DND-41 (cell line): ENCODE measurements around the gene FAM81B.

Experiments used
- ATAC-seq: fragments of 200-7000 bp; cut with Tn5 transposase; 3 replicates; pipeline ENCODE4 v1.9.1; 2021; ENCODE audit warnings: low read depth; ENCODE audit not compliant: insufficient read depth
- DNase-seq: peaks from one replicate; pipeline ENCODE4 v3.0.0-alpha.2; 2020
- H2AFZ ChIP-seq: 2 replicates; pipeline ENCODE4 v1.6.0; 2012; ENCODE audit warnings: low read depth, low read length
- H3K27ac ChIP-seq: 2 replicates; pipeline ENCODE4 v1.5.1; 2012; ENCODE audit warnings: low read length, inconsistent platforms
- H3K27me3 ChIP-seq: fragments of 200-600 bp; sonication (generic); 2 replicates; pipeline ENCODE4 v1.6.0; 2012; ENCODE audit warnings: low read length, mild to moderate bottlenecking, inconsistent platforms; ENCODE audit not compliant: insufficient read depth, poor library complexity
- H3K36me3 ChIP-seq: 2 replicates; pipeline ENCODE4 v1.5.1; 2012; ENCODE audit warnings: low read length, inconsistent platforms; ENCODE audit not compliant: insufficient read depth
- H3K4me1 ChIP-seq: 2 replicates; pipeline ENCODE4 v1.5.1; 2012; ENCODE audit warnings: mild to moderate bottlenecking, low read length; ENCODE audit not compliant: insufficient read depth
- H3K4me2 ChIP-seq: 2 replicates; pipeline ENCODE4 v1.6.0; 2012; ENCODE audit warnings: mild to moderate bottlenecking, moderate library complexity, low read length, inconsistent platforms; ENCODE audit not compliant: insufficient read depth
- H3K4me3 ChIP-seq, 2 experiments: fragments of 200-600 bp in 1 of 2; shearing (Covaris generic) in 1 of 2; 2 replicates each; pipeline ENCODE4 v1.5.1; 2012 to 2016; ENCODE audit warnings: inconsistent platforms in 2 of 2, low read length in 2 of 2, mild to moderate bottlenecking in 2 of 2, low read depth in 1 of 2, moderate library complexity in 1 of 2
- H3K79me2 ChIP-seq: 2 replicates; pipeline ENCODE4 v1.6.0; 2012; ENCODE audit warnings: low read length, inconsistent platforms; ENCODE audit not compliant: insufficient read depth
- H3K9ac ChIP-seq: 2 replicates; pipeline ENCODE4 v1.6.0; 2012; ENCODE audit warnings: low read depth, mild to moderate bottlenecking, inconsistent platforms, low read length, moderate library complexity
- H3K9me3 ChIP-seq: 2 replicates; pipeline ENCODE4 v1.5.1; 2012; ENCODE audit warnings: low read length, moderate library complexity, mild to moderate bottlenecking, inconsistent platforms; ENCODE audit not compliant: insufficient read depth, severe bottlenecking
- H4K20me1 ChIP-seq: 2 replicates; pipeline ENCODE4 v1.6.0; 2012; ENCODE audit warnings: low read length; ENCODE audit not compliant: insufficient read depth
- CTCF ChIP-seq: IDR thresholded peaks from 2 replicates; pipeline ENCODE4 v1.5.1; 2012; ENCODE audit warnings: borderline replicate concordance, low read length, moderate library complexity, mild to moderate bottlenecking; ENCODE audit not compliant: poor library complexity, severe bottlenecking; ENCODE audit errors: extremely low read depth
- EZH2 ChIP-seq: IDR thresholded peaks from 3 replicates; pipeline ENCODE4 v1.6.1; 2012; ENCODE audit warnings: borderline replicate concordance, low read depth, mild to moderate bottlenecking, moderate library complexity, low read length, inconsistent platforms; ENCODE audit not compliant: severe bottlenecking

The FAM81B gene

GRCh38 chr5:95448789-95449188 lies 57.6 kb downstream of the FAM81B start:
- H4K20me1 ChIP-seq: no peaks in the 10 kb centered on the region
- no peaks in the 10 kb centered on the region for H3K27me3 ChIP-seq
- H3K9ac ChIP-seq: no peak overlapping the region
- no peak overlapping the region for H3K27ac ChIP-seq
- no peaks in the 10 kb centered on the region for H3K4me1 ChIP-seq
- H3K4me2 ChIP-seq: no peak overlapping the region
- no peaks in the 10 kb centered on the region for H3K79me2 ChIP-seq
- no peak for ATAC-seq
- H2AFZ ChIP-seq: no peak overlapping the region
- DNase-seq: no peak
- no peaks in the 10 kb centered on the region for H3K9me3 ChIP-seq
- H3K36me3 ChIP-seq: no peaks in the 10 kb centered on the region
- TF ChIP-seq EZH2 (no peak), CTCF (no peak)
- H3K4me3 ChIP-seq: no peak overlapping the region

GRCh38 chr5:95449460-95449859 lies 58.3 kb downstream of the FAM81B start:
- H3K79me2 ChIP-seq: no peaks in the 10 kb centered on the region
- H3K4me1 ChIP-seq: no peaks in the 10 kb centered on the region

GRCh38 chr5:95454536-95454935 lies 63.4 kb downstream of the FAM81B start:
- Histone ChIP-seq H3K79me2 (no peaks in the 10 kb centered on the region), H3K4me2 (no peak overlapping the region), H3K9me3 (no peaks in the 10 kb centered on the region), H2AFZ (no peak overlapping the region), H4K20me1 (no peaks in the 10 kb centered on the region), H3K4me3 (no peak overlapping the region), H3K27me3 (no peaks in the 10 kb centered on the region), H3K27ac (no peak overlapping the region), H3K9ac (no peak overlapping the region), H3K36me3 (no peaks in the 10 kb centered on the region), H3K4me1 (no peaks in the 10 kb centered on the region)
- ATAC-seq: no peak
- no peak for TF ChIP-seq CTCF
- TF ChIP-seq EZH2: no peak
- no peak for DNase-seq

More at GRCh38 chr5:95449460-95449859, 58.3 kb downstream of the FAM81B start:
- no peaks in the 10 kb centered on the region for H4K20me1 ChIP-seq
- H3K27me3 ChIP-seq: no peaks in the 10 kb centered on the region
- DNase-seq (no peak), ATAC-seq (peak; percentile 67; the same call in 1 of the 3 replicates)
- no peak overlapping the region for H2AFZ ChIP-seq
- H3K27ac ChIP-seq: no peak overlapping the region
- no peaks in the 10 kb centered on the region for H3K9me3 ChIP-seq
- no peaks in the 10 kb centered on the region for H3K36me3 ChIP-seq
- no peak overlapping the region for H3K9ac ChIP-seq
- no peak overlapping the region for H3K4me2 ChIP-seq
- no peak for TF ChIP-seq CTCF
- TF ChIP-seq EZH2: no peak
- H3K4me3 ChIP-seq: no peak overlapping the region

GRCh38 chr5:95460665-95461064 lies 69.5 kb downstream of the FAM81B start:
- H3K4me2 ChIP-seq: no peak overlapping the region
- H4K20me1 ChIP-seq: no peaks in the 10 kb centered on the region
- H2AFZ ChIP-seq: no peak overlapping the region
- no peaks in the 10 kb centered on the region for H3K4me1 ChIP-seq
- peaks cover 29% of the 10 kb centered on the region for H3K36me3 ChIP-seq
- no peak overlapping the region for H3K27ac ChIP-seq
- no peaks in the 10 kb centered on the region for H3K9me3 ChIP-seq
- TF ChIP-seq EZH2 (no peak), CTCF (no peak)
- ATAC-seq (no peak), DNase-seq (no peak)
- no peak overlapping the region for H3K4me3 ChIP-seq
- H3K27me3 ChIP-seq: no peaks in the 10 kb centered on the region
- H3K9ac ChIP-seq: no peak overlapping the region
- H3K79me2 ChIP-seq: no peaks in the 10 kb centered on the region
